Vagina (tissue), 2 donors: ENCODE measurements around the gene CRYZL1. TPM values are rescaled to one million over a fixed set of nuclear protein-coding genes. Genes with fewer than 3 reads are reported as not detected.

Experiments
- DNase-seq, 2 donors: peaks; one replicate each; pipeline ENCODE4 v3.0.0-alpha.2; 2017; ENCODE audit errors: extremely low spot score in 2 of 2
- H3K27ac ChIP-seq: fragments of 200-600 bp; sonication (generic); one replicate; pipeline ENCODE4 v1.5.1; 2019
- H3K27me3 ChIP-seq: fragments of 200-600 bp; sonication (generic); one replicate; pipeline ENCODE4 v1.5.1; 2019
- H3K36me3 ChIP-seq, 2 donors: fragments of 200-600 bp; sonication (generic); one replicate each; pipeline ENCODE4 v1.5.1; 2017 to 2019
- H3K4me1 ChIP-seq: fragments of 200-600 bp; sonication (generic); one replicate; pipeline ENCODE4 v1.5.1; 2019
- H3K4me3 ChIP-seq, 2 donors: fragments of 200-600 bp; sonication (generic); 1 replicate in 1 of 2; 2 replicates in 1 of 2; pipeline ENCODE4 v1.5.1; 2016 to 2019
- H3K9me3 ChIP-seq: fragments of 200-600 bp; sonication (generic); one replicate; pipeline ENCODE4 v1.5.1; 2019
- CTCF ChIP-seq, 3 experiments: fragments of 450-650 bp in 2 of 3; fragments of 200-600 bp in 1 of 3; sonication (generic) in 1 of 3; IDR thresholded peaks; one replicate each; pipeline ENCODE4 v1.5.1; 2017 to 2019; ENCODE audit warnings: antibody characterized with exemption in 3 of 3, mild to moderate bottlenecking in 2 of 3, moderate library complexity in 2 of 3
- POLR2A ChIP-seq, 2 donors: fragments of 450-650 bp; IDR thresholded peaks; one replicate each; pipeline ENCODE4 v1.6.1; 2017; ENCODE audit warnings: antibody characterized with exemption in 2 of 2, mild to moderate bottlenecking in 2 of 2, moderate library complexity in 2 of 2
- POLR2AphosphoS5 ChIP-seq, 2 donors: sonication (generic); formaldehyde crosslinking; IDR thresholded peaks; one replicate each; pipeline ENCODE4 v1.9.0; 2017; ENCODE audit warnings: antibody characterized with exemption in 2 of 2, mild to moderate bottlenecking in 2 of 2, low read depth in 1 of 2; ENCODE audit not compliant: insufficient read depth in 1 of 2
- intact Hi-C: fragments of 100-400 bp; cut with DNase I; formaldehyde crosslinking; loops from one replicate; pipeline ENCODE4 v1.15.1; 2023
- total RNA-seq: library from RNA; depleted of rRNA; stranded (reverse); fragments of >200 nt; gene quantifications from one replicate; pipeline ENCODE4 v1.2.3, GENCODE V29; 2016

CRYZL1 gene
- total RNA-seq, 1 donor from 2014 or later, result 56.2 TPM

GRCh38 chr21:33643658-33644311 lies 2.2 kb upstream of the CRYZL1 start:
- TF ChIP-seq POLR2A (IDR thresholded peaks at IDR 0.05) (no peak), CTCF (IDR thresholded peaks at IDR 0.05) (no peak), POLR2AphosphoS5 (IDR thresholded peaks at IDR 0.05; ENCODE audit: insufficient read depth in 1 of 2, low read depth in 1 of 2) (peak in 1 of 2 donors; percentile 22)
- Histone ChIP-seq H3K4me3 (peak overlapping the region; percentile 85 to 91), H3K9me3 (no peaks in the 10 kb centered on the region), H3K4me1 (peaks cover 49% of the 10 kb centered on the region), H3K36me3 (no peaks in the 10 kb centered on the region), H3K27me3 (no peaks in the 10 kb centered on the region), H3K27ac (peak overlapping the region; percentile 89)
- DNase-seq, result no peak
- intact Hi-C loops, result loop anchor here (10.0 kb wide), 2 partner anchors 161 to 251 kb away; no protein-coding TSS in a partner anchor

- H3K4me3 ChIP-seq, result peak overlapping the region; percentile 85 to 91
- TF ChIP-seq CTCF (IDR thresholded peaks at IDR 0.05) (no peak), POLR2A (IDR thresholded peaks at IDR 0.05) (no peak), POLR2AphosphoS5 (IDR thresholded peaks at IDR 0.05; ENCODE audit: insufficient read depth in 1 of 2, low read depth in 1 of 2) (peak in 1 of 2 donors; percentile 35)
- peaks cover 51% of the 10 kb centered on the region for H3K4me1 ChIP-seq
- peak overlapping the region; percentile 89 for H3K27ac ChIP-seq
- intact Hi-C loops, result loop anchor here (10.0 kb wide), 2 partner anchors 162 to 252 kb away; no protein-coding TSS in a partner anchor
- DNase-seq, result no peak
- H3K36me3 ChIP-seq, result no peaks in the 10 kb centered on the region
- no peaks in the 10 kb centered on the region for H3K27me3 ChIP-seq
- no peaks in the 10 kb centered on the region for H3K9me3 ChIP-seq
Measured at GRCh38 chr21:33642896-33643657, 1.5 kb upstream of the CRYZL1 start.

GRCh38 chr21:33642027-33642895 lies 720 bp upstream of the CRYZL1 start, which contains the start of gene ITSN1:
ITSN1 (plus strand) TSS chr21:33642501; CDS start chr21:33718829, 76,328 bp downstream.
- Histone ChIP-seq H3K27me3 (no peaks in the 10 kb centered on the region), H3K9me3 (no peaks in the 10 kb centered on the region), H3K4me1 (peaks cover 48% of the 10 kb centered on the region), H3K4me3 (peak within 1 kb of the TSS; percentile 85 to 91), H3K36me3 (no peaks in the 10 kb centered on the region), H3K27ac (peak within 1 kb of the TSS; percentile 90)
- intact Hi-C loops, result loop anchor here (10.0 kb wide), 2 partner anchors 163 to 253 kb away; no protein-coding TSS in a partner anchor
- TF ChIP-seq POLR2AphosphoS5 (IDR thresholded peaks at IDR 0.05; ENCODE audit: insufficient read depth in 1 of 2, low read depth in 1 of 2) (peak; percentile 75 to 91), CTCF (IDR thresholded peaks at IDR 0.05) (no peak), POLR2A (IDR thresholded peaks at IDR 0.05) (peak in 1 of 2 donors; percentile 95)
- DNase-seq, result peak; percentile 99 to 100

- intact Hi-C loops, result loop anchor here (10.0 kb wide), 2 partner anchors 164 to 254 kb away; no protein-coding TSS in a partner anchor
- Histone ChIP-seq H3K4me3 (peak overlapping the region; percentile 85 to 91), H3K4me1 (peaks cover 48% of the 10 kb centered on the region), H3K27me3 (no peaks in the 10 kb centered on the region), H3K9me3 (no peaks in the 10 kb centered on the region), H3K36me3 (no peaks in the 10 kb centered on the region), H3K27ac (peak overlapping the region; percentile 90)
- DNase-seq, result no peak
- TF ChIP-seq POLR2A (IDR thresholded peaks at IDR 0.05) (no peak), POLR2AphosphoS5 (IDR thresholded peaks at IDR 0.05; ENCODE audit: insufficient read depth in 1 of 2, low read depth in 1 of 2) (no peak), CTCF (IDR thresholded peaks at IDR 0.05) (no peak)
Measured at GRCh38 chr21:33640697-33641351, 717 bp downstream of the CRYZL1 start.
